HUES64 (cell line): ENCODE data around the gene TOLLIP.

Experiments used
- H3K27ac ChIP-seq: 2 replicates; pipeline ENCODE4 v1.7.0; 2013; ENCODE audit warnings: low read depth, low read length, inconsistent platforms
- H3K27me3 ChIP-seq: 2 replicates; pipeline ENCODE4 v1.6.1; 2013; ENCODE audit warnings: mild to moderate bottlenecking, low read length; ENCODE audit not compliant: insufficient read depth
- H3K36me3 ChIP-seq: 2 replicates; pipeline ENCODE4 v1.6.1; 2013; ENCODE audit warnings: mild to moderate bottlenecking, low read length; ENCODE audit not compliant: insufficient read depth
- H3K4me1 ChIP-seq: 2 replicates; pipeline ENCODE4 v1.6.1; 2013; ENCODE audit warnings: mild to moderate bottlenecking, low read length, moderate library complexity; ENCODE audit not compliant: insufficient read depth
- H3K4me3 ChIP-seq: 2 replicates; pipeline ENCODE4 v1.5.1; 2013; ENCODE audit warnings: mild to moderate bottlenecking, low read length, moderate library complexity
- H3K9ac ChIP-seq: 2 replicates; pipeline ENCODE4 v1.6.1; 2013; ENCODE audit warnings: mild to moderate bottlenecking, low read depth, low read length
- H3K9me3 ChIP-seq: 2 replicates; pipeline ENCODE4 v1.6.1; 2013; ENCODE audit warnings: low read depth, low read length; ENCODE audit not compliant: insufficient read depth
- WGBS: fragments of 150-250, 120-280 bp; methylation state at CpG from one replicate; pipeline ENCODE4 v1.1.7; 2013; ENCODE audit warnings: missing lambda C conversion rate; 5-methylcytosine and 5-hydroxymethylcytosine counted together

TOLLIP gene

GRCh38 chr11:1276866-1277615, 32.4 kb downstream of the TOLLIP start:
- WGBS, result 95% methylated on average over 37 of the region's 37 CpGs
- Histone ChIP-seq H3K4me3 (no peak overlapping the region), H3K9me3 (no peaks in the 10 kb centered on the region), H3K27me3 (no peaks in the 10 kb centered on the region), H3K9ac (no peak overlapping the region), H3K4me1 (no peaks in the 10 kb centered on the region), H3K27ac (no peak overlapping the region), H3K36me3 (peaks cover 26% of the 10 kb centered on the region)

DNA sequence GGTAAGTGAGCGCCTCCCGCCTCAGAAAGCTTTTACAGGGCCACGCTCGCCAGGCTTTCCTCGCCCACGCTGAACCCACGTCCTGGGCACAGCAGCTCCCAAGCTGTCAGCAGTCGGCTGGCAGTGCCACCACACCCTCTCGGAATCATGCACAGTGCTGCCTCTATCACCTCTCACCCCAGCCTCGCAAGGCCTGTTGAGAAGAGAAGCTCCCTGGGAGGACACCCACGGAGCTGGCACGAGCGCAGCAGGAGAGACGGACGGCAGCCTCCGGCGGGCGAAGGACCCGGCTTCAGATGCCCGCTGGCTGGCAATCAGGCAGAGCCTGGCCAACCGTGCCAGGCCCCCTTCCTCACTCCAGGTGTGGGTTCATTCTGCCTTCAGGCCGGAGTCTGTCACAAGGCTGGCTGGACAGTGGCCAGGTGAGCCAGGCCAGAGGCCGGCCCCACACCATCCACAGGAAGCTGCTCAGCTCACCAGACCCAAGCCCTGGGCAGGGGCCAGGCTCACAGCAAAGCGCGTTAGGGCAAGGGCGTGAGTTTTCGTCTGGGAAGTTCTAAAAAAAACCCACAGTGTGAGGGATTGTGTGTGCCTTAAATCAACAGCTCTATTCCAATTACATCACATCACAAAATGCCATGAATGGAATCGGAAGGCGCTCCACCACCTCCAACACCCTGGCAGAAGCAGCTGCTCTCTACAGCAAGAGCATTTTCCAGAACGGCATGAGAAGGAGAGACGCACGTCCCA, 33.2 kb downstream of the TOLLIP start:
- Histone ChIP-seq H3K36me3 (peaks cover 26% of the 10 kb centered on the region), H3K4me1 (no peaks in the 10 kb centered on the region), H3K4me3 (no peak overlapping the region), H3K27ac (no peak overlapping the region), H3K27me3 (no peaks in the 10 kb centered on the region), H3K9ac (no peak overlapping the region), H3K9me3 (no peaks in the 10 kb centered on the region)
- 96% methylated on average over 32 of the region's 32 CpGs for WGBS

DNA sequence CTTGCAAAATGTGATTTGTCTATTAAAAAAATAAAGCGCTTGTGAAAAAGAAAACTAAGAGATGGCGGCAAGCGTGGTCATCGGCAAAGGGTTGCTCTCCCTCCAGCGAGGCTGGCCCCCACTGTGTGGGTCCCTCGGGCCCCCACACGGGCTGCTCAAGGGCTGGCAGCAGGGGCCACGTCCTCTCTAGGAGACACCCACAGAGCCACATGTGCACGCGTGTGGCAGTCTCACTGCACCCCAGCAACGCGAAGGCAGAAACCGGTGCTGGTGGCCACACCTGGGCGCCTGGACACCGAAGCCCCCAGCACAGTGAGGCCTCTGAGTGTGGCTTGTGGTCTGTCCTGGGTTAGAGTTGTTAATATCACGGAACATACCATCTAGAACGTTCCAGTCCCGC, 34.4 kb downstream of the TOLLIP start:
- peaks cover 24% of the 10 kb centered on the region for H3K36me3 ChIP-seq
- no peak overlapping the region for H3K4me3 ChIP-seq
- no peak overlapping the region for H3K27ac ChIP-seq
- WGBS, result 93% methylated on average over 18 of the region's 18 CpGs
- no peaks in the 10 kb centered on the region for H3K4me1 ChIP-seq
- H3K27me3 ChIP-seq, result no peaks in the 10 kb centered on the region
- H3K9ac ChIP-seq, result no peak overlapping the region
- no peaks in the 10 kb centered on the region for H3K9me3 ChIP-seq

GRCh38 chr11:1274501-1274900, 34.9 kb downstream of the TOLLIP start:
- 94% methylated on average over 13 of the region's 14 CpGs for WGBS
- Histone ChIP-seq H3K4me3 (no peak overlapping the region), H3K27me3 (no peaks in the 10 kb centered on the region), H3K9me3 (no peaks in the 10 kb centered on the region), H3K4me1 (no peaks in the 10 kb centered on the region), H3K9ac (no peak overlapping the region), H3K36me3 (peaks cover 20% of the 10 kb centered on the region), H3K27ac (no peak overlapping the region)

- Histone ChIP-seq H3K36me3 (peaks cover 18% of the 10 kb centered on the region), H3K27me3 (no peaks in the 10 kb centered on the region), H3K4me1 (no peaks in the 10 kb centered on the region), H3K4me3 (no peak overlapping the region), H3K9ac (no peak overlapping the region), H3K9me3 (peaks cover under 1% of the 10 kb centered on the region; the same call in 1 of the 2 replicates), H3K27ac (no peak overlapping the region)
- 97% methylated on average over 29 of the region's 30 CpGs for WGBS
These were observed 36.9 kb downstream of the TOLLIP start for GRCh38 chr11:1272531-1272930.

DNA sequence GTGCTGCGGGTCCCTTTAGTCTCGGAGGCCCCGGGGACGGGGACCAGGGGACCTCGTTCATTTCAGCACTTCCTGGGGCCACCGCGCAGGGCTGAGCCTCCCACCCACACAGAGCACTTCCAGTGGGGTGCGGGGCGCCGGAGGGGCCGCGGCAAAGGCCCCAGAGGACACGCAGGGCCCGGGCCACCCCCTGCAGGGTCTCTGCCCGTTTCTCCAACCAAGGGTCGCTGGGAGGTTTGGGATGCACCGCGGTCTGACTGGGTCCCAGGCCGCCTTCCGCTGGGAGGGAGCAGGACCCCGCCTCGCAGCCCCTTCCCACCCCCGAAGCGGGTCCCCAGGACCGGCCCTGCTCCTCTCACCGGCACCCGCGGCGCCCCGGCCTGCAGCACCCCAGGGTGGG, 37.5 kb downstream of the TOLLIP start:
- no peaks in the 10 kb centered on the region for H3K27me3 ChIP-seq
- WGBS, result 92% methylated on average over 26 of the region's 30 CpGs
- no peak overlapping the region for H3K4me3 ChIP-seq
- H3K9me3 ChIP-seq, result peaks cover 4% of the 10 kb centered on the region; the same call in 1 of the 2 replicates
- H3K27ac ChIP-seq, result no peak overlapping the region
- H3K9ac ChIP-seq, result no peak overlapping the region
- H3K4me1 ChIP-seq, result no peaks in the 10 kb centered on the region
- peaks cover 15% of the 10 kb centered on the region for H3K36me3 ChIP-seq

GRCh38 chr11:1271406-1271805, 38.0 kb downstream of the TOLLIP start:
- Histone ChIP-seq H3K4me3 (no peak overlapping the region), H3K36me3 (peaks cover 10% of the 10 kb centered on the region), H3K27me3 (no peaks in the 10 kb centered on the region), H3K4me1 (no peaks in the 10 kb centered on the region), H3K9ac (no peak overlapping the region), H3K9me3 (peaks cover 4% of the 10 kb centered on the region; the same call in 1 of the 2 replicates), H3K27ac (no peak overlapping the region)
- 81% methylated on average over 9 of the region's 9 CpGs for WGBS

- Histone ChIP-seq H3K27ac (no peak overlapping the region), H3K4me1 (no peaks in the 10 kb centered on the region), H3K27me3 (no peaks in the 10 kb centered on the region), H3K36me3 (peaks cover 5% of the 10 kb centered on the region), H3K9ac (no peak overlapping the region), H3K9me3 (peaks cover 4% of the 10 kb centered on the region; the same call in 1 of the 2 replicates), H3K4me3 (no peak overlapping the region)
- WGBS, result 60% methylated on average over 13 of the region's 13 CpGs
These were observed 38.4 kb downstream of the TOLLIP start for GRCh38 chr11:1271002-1271401.

DNA sequence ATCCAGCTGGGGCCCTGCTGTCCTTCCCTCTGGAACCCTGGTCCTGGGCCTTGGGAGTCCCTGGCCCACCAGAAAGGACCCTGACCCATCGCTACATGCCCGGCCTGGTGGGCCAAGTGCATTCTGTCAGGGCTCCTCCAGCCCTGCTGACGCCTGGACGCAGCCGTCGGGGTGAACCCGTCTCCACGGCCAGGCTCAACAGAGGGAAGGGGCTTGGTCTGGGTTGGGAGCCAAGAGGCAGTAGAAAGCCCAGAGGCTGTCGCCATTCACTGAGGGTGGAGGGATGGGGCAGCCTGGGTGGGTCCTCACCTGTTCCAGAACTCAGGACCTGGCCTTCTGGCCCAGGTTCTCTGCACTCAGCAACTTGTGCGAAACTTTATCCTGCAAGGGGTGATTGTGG, 39.0 kb downstream of the TOLLIP start:
- H3K9ac ChIP-seq, result no peak overlapping the region
- peaks cover 4% of the 10 kb centered on the region; the same call in 1 of the 2 replicates for H3K9me3 ChIP-seq
- H3K4me1 ChIP-seq, result no peaks in the 10 kb centered on the region
- H3K27me3 ChIP-seq, result no peaks in the 10 kb centered on the region
- no peak overlapping the region for H3K27ac ChIP-seq
- 91% methylated on average over 10 of the region's 10 CpGs for WGBS
- H3K36me3 ChIP-seq, result 0 out of 2 replicates have a peak, but pooled peaks cover under 1% of the 10 kb centered on the region
- H3K4me3 ChIP-seq, result no peak overlapping the region

- Histone ChIP-seq H3K9ac (no peak overlapping the region), H3K27ac (no peak overlapping the region), H3K4me1 (no peaks in the 10 kb centered on the region), H3K36me3 (no peaks in the 10 kb centered on the region), H3K27me3 (no peaks in the 10 kb centered on the region), H3K9me3 (peaks cover 4% of the 10 kb centered on the region; the same call in 1 of the 2 replicates), H3K4me3 (no peak overlapping the region)
- 90% methylated on average over 5 of the region's 5 CpGs for WGBS
These were observed 39.5 kb downstream of the TOLLIP start for GRCh38 chr11:1269957-1270356.

GRCh38 chr11:1267441-1268100, 41.9 kb downstream of the TOLLIP start:
- Histone ChIP-seq H3K36me3 (no peaks in the 10 kb centered on the region), H3K9me3 (peaks cover 6% of the 10 kb centered on the region; the same call in 1 of the 2 replicates), H3K4me1 (no peaks in the 10 kb centered on the region), H3K27me3 (no peaks in the 10 kb centered on the region), H3K27ac (no peak overlapping the region), H3K9ac (no peak overlapping the region), H3K4me3 (no peak overlapping the region)
- 94% methylated on average over 9 of the region's 9 CpGs for WGBS
